Endodermal cell (in vitro differentiated cells): ENCODE results near the gene CRLF3. TPM values are rescaled to one million over a fixed set of nuclear protein-coding genes. Genes with fewer than 3 reads are reported as not detected.

Source experiments
- DNase-seq: peaks from one replicate; pipeline ENCODE4 v3.0.0-alpha.2; 2017
- H3K27ac ChIP-seq: 2 replicates; pipeline ENCODE4 v1.5.1; 2013; ENCODE audit warnings: mild to moderate bottlenecking, low read depth, low read length, moderate library complexity
- H3K27me3 ChIP-seq: 2 replicates; pipeline ENCODE4 v1.6.1; 2013; ENCODE audit warnings: mild to moderate bottlenecking, low read length, moderate library complexity; ENCODE audit not compliant: insufficient read depth, control insufficient read depth, poor library complexity, severe bottlenecking
- H3K36me3 ChIP-seq: 2 replicates; pipeline ENCODE4 v1.7.0; 2013; ENCODE audit warnings: mild to moderate bottlenecking, low read length, moderate library complexity; ENCODE audit not compliant: control insufficient read depth, insufficient read depth
- H3K4me1 ChIP-seq: one replicate; pipeline ENCODE4 v1.7.0; 2013; ENCODE audit warnings: low read length; ENCODE audit not compliant: control insufficient read depth, insufficient read depth
- H3K4me3 ChIP-seq: 2 replicates; pipeline ENCODE4 v1.5.1; 2013; ENCODE audit warnings: mild to moderate bottlenecking, low read length, moderate library complexity
- H3K9ac ChIP-seq: 2 replicates; pipeline ENCODE4 v1.6.1; 2013; ENCODE audit warnings: mild to moderate bottlenecking, low read length, moderate library complexity; ENCODE audit not compliant: poor library complexity, severe bottlenecking; ENCODE audit errors: extremely low read depth
- H3K9me3 ChIP-seq: 2 replicates; pipeline ENCODE4 v1.6.1; 2013; ENCODE audit warnings: mild to moderate bottlenecking, low read length, moderate library complexity; ENCODE audit not compliant: control insufficient read depth
- H3K27ac Mint-ChIP-seq: 2 replicates; pipeline ENCODE4 v1.8.0; 2020; ENCODE audit warnings: mixed read lengths
- H3K27me3 Mint-ChIP-seq: 2 replicates; pipeline ENCODE4 v1.8.0; 2021; ENCODE audit warnings: mild to moderate bottlenecking, mixed read lengths; ENCODE audit not compliant: insufficient read depth
- H3K36me3 Mint-ChIP-seq: 2 replicates; pipeline ENCODE4 v1.8.0; 2020; ENCODE audit warnings: low read depth, mixed read lengths
- H3K4me1 Mint-ChIP-seq: 2 replicates; pipeline ENCODE4 v1.8.0; 2020; ENCODE audit warnings: mixed read lengths
- H3K4me3 Mint-ChIP-seq: 2 replicates; pipeline ENCODE4 v1.8.0; 2020; ENCODE audit warnings: mild to moderate bottlenecking, moderate library complexity, mixed read lengths
- H3K9me3 Mint-ChIP-seq: 2 replicates; pipeline ENCODE4 v1.8.0; 2020; ENCODE audit warnings: mild to moderate bottlenecking, mixed read lengths
- WGBS, 2 experiments: methylation state at CpG; one replicate each; pipeline versions ENCODE4 v1.1.5 to v1.1.7; 2013; ENCODE audit warnings: missing lambda C conversion rate in 2 of 2, mixed read lengths in 1 of 2; ENCODE audit not compliant: insufficient coverage in 1 of 2, insufficient read length in 1 of 2; 5-methylcytosine and 5-hydroxymethylcytosine counted together
- total RNA-seq, 2 donors: library from RNA; stranded (reverse); fragmentation: NEBNext Ultra II Directional in 1 of 2; extraction: Animal tissue kit (Norgen Biotek cat#: 25700) in 1 of 2; gene quantifications; 2 replicates in 1 of 2; 3 replicates in 1 of 2; pipeline ENCODE4 v1.2.1, GENCODE V29; 2021
- TF ChIP-seq, protein P1 (sequence below): fragments of 200-600 bp; sonication (generic); conservative IDR thresholded peaks from 2 replicates; pipeline ENCODE4 v1.5.0; 2021; ENCODE audit warnings: antibody characterized with exemption, mild to moderate bottlenecking

Gene CRLF3
- total RNA-seq, 2 donors from 2014 or later, result 26.1 to 31.2 TPM

DNA sequence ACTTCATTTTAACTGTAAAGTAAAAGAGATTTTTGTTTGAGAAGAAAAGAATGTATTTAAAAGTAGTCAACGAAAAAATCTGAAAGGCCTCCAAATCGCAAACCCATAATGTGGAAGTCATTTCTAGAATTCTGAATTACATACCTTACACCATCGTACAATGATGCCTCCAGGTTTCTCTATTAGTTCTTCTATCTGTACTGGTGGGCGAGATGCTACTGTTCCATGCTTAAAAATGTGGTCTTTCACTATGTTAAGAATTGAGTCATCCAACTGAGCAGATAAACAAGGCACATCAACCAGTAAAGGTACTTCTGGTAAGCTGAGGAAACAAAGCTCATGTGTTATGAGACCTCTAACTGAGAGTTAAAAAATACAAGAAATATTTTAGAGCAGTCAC is 28.5 kb downstream of the CRLF3 start:
- Mint-ChIP-seq H3K36me3 (peaks cover 66% of the 10 kb centered on the region), H3K4me1 (no peaks in the 10 kb centered on the region), H3K4me3 (no peak overlapping the region), H3K27ac (no peak overlapping the region), H3K9me3 (no peaks in the 10 kb centered on the region), H3K27me3 (no peaks in the 10 kb centered on the region)
- Histone ChIP-seq H3K27me3 (no peaks in the 10 kb centered on the region), H3K9me3 (no peaks in the 10 kb centered on the region), H3K36me3 (peaks cover 76% of the 10 kb centered on the region), H3K27ac (no peak overlapping the region), H3K4me3 (no peak overlapping the region), H3K9ac (no peak overlapping the region), H3K4me1 (no peaks in the 10 kb centered on the region)
- TF ChIP-seq, protein P1, sequence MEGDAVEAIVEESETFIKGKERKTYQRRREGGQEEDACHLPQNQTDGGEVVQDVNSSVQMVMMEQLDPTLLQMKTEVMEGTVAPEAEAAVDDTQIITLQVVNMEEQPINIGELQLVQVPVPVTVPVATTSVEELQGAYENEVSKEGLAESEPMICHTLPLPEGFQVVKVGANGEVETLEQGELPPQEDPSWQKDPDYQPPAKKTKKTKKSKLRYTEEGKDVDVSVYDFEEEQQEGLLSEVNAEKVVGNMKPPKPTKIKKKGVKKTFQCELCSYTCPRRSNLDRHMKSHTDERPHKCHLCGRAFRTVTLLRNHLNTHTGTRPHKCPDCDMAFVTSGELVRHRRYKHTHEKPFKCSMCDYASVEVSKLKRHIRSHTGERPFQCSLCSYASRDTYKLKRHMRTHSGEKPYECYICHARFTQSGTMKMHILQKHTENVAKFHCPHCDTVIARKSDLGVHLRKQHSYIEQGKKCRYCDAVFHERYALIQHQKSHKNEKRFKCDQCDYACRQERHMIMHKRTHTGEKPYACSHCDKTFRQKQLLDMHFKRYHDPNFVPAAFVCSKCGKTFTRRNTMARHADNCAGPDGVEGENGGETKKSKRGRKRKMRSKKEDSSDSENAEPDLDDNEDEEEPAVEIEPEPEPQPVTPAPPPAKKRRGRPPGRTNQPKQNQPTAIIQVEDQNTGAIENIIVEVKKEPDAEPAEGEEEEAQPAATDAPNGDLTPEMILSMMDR, result no peak
- WGBS, 2 experiments, result 93 to 100% methylated on average over 4 of the region's 4 CpGs
- no peak for DNase-seq

DNA sequence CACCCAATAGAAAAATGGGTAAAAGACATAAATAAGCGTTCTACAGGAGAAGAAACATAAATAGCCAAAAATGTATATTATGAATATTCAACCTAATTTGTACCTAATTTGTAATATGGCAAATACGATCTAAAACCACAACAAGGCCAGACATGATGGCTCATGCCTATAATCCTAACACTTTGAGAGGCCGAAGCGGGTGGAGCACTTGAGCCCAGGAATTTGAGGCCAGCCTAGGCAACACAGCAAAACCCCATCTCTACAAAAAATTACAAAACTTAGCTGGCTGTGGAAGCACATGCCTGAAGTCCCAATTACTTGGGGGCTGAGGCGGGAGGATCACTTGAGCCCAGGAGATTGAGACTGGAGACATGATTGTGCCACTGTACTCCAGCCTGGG is 30.1 kb downstream of the CRLF3 start:
- Mint-ChIP-seq H3K36me3 (peaks cover 65% of the 10 kb centered on the region), H3K4me3 (no peak overlapping the region), H3K27me3 (no peaks in the 10 kb centered on the region), H3K4me1 (no peaks in the 10 kb centered on the region), H3K27ac (peak overlapping the region; percentile 1), H3K9me3 (no peaks in the 10 kb centered on the region)
- Histone ChIP-seq H3K9me3 (no peaks in the 10 kb centered on the region), H3K4me3 (no peak overlapping the region), H3K36me3 (peaks cover 77% of the 10 kb centered on the region), H3K27me3 (no peaks in the 10 kb centered on the region), H3K9ac (no peak overlapping the region), H3K4me1 (no peaks in the 10 kb centered on the region), H3K27ac (no peak overlapping the region)
- DNase-seq, result no peak
- TF ChIP-seq, protein P1, result no peak
- WGBS, 2 experiments, result 91 to 100% methylated on average over 1 to 4 of the region's 5 CpGs

DNA sequence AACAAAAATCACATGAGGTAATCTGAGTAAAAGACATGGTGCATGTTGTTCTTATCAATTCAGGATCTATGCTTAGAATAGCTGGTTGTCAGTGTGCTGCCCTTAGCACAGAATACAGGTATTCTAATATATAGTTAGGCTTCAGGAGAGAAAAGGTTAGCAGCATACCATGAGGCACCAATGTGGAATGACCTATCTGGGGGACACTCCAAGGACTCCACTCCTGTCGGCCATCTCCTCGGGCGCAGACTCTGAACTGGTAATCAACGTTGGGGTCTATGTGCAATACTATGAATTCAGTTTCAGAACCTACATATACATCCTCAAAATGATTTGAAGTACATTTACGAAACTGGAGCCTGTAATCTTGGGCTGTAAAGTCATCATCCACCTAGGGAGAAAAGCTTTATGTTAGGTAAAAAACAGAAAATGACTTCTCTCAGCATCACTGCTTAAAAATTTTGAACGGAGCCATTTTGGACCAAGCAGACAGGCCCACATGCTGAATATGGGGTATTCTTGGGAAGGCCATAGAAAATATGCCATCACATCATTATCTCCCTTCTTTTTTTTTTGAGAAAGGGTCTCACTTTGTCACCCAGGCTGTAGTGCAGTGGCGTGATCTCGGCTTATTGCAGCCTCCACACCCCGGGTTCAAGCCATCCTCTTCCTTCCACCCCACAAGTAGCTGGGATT is 31.1 kb downstream of the CRLF3 start:
- H3K4me1 ChIP-seq, result no peaks in the 10 kb centered on the region
- H3K27ac ChIP-seq, result no peak overlapping the region
- H3K4me3 ChIP-seq, result no peak overlapping the region
- Mint-ChIP-seq H3K4me3 (no peak overlapping the region), H3K9me3 (no peaks in the 10 kb centered on the region), H3K36me3 (peaks cover 70% of the 10 kb centered on the region), H3K27ac (no peak overlapping the region), H3K27me3 (no peaks in the 10 kb centered on the region), H3K4me1 (no peaks in the 10 kb centered on the region)
- TF ChIP-seq, protein P1, result no peak
- no peaks in the 10 kb centered on the region for H3K9me3 ChIP-seq
- no peaks in the 10 kb centered on the region for H3K27me3 ChIP-seq
- WGBS, 2 experiments, result 95 to 97% methylated on average over 7 to 8 of the region's 9 CpGs
- H3K9ac ChIP-seq, result no peak overlapping the region
- no peak for DNase-seq
- H3K36me3 ChIP-seq, result peaks cover 84% of the 10 kb centered on the region
